Glutamatergic neuron (in vitro differentiated cells): ENCODE measurements around the gene FPR3. TPM values are rescaled to one million over a fixed set of nuclear protein-coding genes. Genes with fewer than 3 reads are reported as not detected.

ENCODE experiments used
- DNase-seq: peaks from one replicate; pipeline ENCODE4 v3.0.0; 2022
- H3K27ac Mint-ChIP-seq: one replicate; pipeline ENCODE4 v1.8.0; 2020; ENCODE audit warnings: mild to moderate bottlenecking, mixed read lengths, inconsistent platforms; ENCODE audit not compliant: unreplicated experiment
- H3K27me3 Mint-ChIP-seq: one replicate; pipeline ENCODE4 v1.8.0; 2020; ENCODE audit warnings: mild to moderate bottlenecking, moderate library complexity, mixed read lengths, inconsistent platforms; ENCODE audit not compliant: unreplicated experiment
- H3K36me3 Mint-ChIP-seq: one replicate; pipeline ENCODE4 v1.8.0; 2020; ENCODE audit warnings: mild to moderate bottlenecking, mixed read lengths, inconsistent platforms; ENCODE audit not compliant: unreplicated experiment
- H3K4me1 Mint-ChIP-seq: one replicate; pipeline ENCODE4 v1.8.0; 2020; ENCODE audit warnings: mild to moderate bottlenecking, low read depth, mixed read lengths, inconsistent platforms; ENCODE audit not compliant: unreplicated experiment
- H3K4me3 Mint-ChIP-seq: one replicate; pipeline ENCODE4 v1.8.0; 2020; ENCODE audit warnings: mild to moderate bottlenecking, mixed read lengths, inconsistent platforms; ENCODE audit not compliant: unreplicated experiment
- H3K9me3 Mint-ChIP-seq: one replicate; pipeline ENCODE4 v1.8.0; 2020; ENCODE audit warnings: mild to moderate bottlenecking, moderate library complexity, mixed read lengths, inconsistent platforms; ENCODE audit not compliant: unreplicated experiment
- total RNA-seq: library from RNA; stranded (reverse); fragmentation: NEBNext Ultra II Directional; extraction: Animal tissue kit (Norgen Biotek cat#: 25700); gene quantifications from one replicate; pipeline ENCODE4 v1.2.1, GENCODE V29; 2021; ENCODE audit not compliant: unreplicated experiment
- TF ChIP-seq, protein P1 (sequence below): fragments of 200-600 bp; sonication (generic); IDR thresholded peaks from one replicate; pipeline ENCODE4 v1.5.0; 2021; ENCODE audit not compliant: partially characterized antibody, unreplicated experiment

FPR3 gene
- total RNA-seq, 1 donor from 2014 or later, result not detected

DNA sequence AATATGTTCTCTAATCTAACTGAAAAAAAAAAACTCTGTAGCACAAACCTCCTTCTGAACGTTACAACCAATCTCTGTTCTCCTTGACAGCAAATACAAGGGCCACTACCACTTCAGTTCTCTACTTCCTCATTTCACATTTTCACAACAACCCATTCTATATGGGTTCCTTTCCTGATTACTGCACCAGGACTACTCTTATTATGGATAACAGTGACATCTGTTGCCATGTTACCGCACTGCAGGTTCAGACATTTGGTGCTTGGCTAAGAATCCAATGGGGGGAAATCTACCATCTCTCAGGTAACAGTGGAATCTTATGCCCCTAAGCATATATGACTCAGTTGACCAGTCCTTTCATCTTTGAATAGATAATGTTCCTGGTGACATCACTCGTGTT is 11.6 kb upstream of the FPR3 start:
- Mint-ChIP-seq H3K4me3 (no peak overlapping the region), H3K27ac (no peak overlapping the region), H3K4me1 (no peaks in the 10 kb centered on the region), H3K36me3 (no peaks in the 10 kb centered on the region), H3K27me3 (no peaks in the 10 kb centered on the region), H3K9me3 (no peaks in the 10 kb centered on the region)
- DNase-seq, result no peak
- TF ChIP-seq, protein P1, sequence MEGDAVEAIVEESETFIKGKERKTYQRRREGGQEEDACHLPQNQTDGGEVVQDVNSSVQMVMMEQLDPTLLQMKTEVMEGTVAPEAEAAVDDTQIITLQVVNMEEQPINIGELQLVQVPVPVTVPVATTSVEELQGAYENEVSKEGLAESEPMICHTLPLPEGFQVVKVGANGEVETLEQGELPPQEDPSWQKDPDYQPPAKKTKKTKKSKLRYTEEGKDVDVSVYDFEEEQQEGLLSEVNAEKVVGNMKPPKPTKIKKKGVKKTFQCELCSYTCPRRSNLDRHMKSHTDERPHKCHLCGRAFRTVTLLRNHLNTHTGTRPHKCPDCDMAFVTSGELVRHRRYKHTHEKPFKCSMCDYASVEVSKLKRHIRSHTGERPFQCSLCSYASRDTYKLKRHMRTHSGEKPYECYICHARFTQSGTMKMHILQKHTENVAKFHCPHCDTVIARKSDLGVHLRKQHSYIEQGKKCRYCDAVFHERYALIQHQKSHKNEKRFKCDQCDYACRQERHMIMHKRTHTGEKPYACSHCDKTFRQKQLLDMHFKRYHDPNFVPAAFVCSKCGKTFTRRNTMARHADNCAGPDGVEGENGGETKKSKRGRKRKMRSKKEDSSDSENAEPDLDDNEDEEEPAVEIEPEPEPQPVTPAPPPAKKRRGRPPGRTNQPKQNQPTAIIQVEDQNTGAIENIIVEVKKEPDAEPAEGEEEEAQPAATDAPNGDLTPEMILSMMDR, result no peak

DNA sequence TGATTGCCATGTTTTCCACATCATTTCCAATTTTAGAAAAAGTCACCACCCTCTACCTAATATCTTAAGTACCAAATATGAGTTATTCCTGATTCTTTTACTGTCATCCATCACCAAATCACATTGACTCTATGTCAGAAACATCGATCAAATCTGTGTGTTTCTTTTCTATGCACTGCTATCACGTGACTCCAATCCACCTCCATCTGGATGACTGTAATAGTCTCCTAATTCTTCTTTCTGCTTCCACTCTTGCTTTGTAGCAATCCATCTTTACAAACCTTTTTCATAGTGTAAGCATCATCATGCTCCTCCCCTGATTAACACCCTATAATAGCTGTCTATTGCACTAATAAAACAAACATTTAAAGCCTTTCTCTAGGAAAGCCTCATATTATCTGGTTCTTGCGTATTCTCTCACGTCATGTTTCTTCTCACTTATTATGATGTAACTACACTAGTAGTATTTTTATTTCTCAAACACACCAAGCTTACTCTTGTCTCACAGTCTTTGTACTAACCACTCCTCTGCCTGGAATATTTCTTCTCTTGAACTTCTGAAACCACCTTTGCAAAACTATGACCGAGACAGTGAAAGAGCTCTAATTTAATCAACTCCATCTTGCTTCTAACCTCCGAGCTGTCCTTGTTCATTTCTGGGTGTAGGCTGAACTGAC is 10.7 kb upstream of the FPR3 start:
- H3K4me3 Mint-ChIP-seq, result no peak overlapping the region
- H3K4me1 Mint-ChIP-seq, result no peaks in the 10 kb centered on the region
- no peaks in the 10 kb centered on the region for H3K36me3 Mint-ChIP-seq
- TF ChIP-seq, protein P1, result no peak
- no peak for DNase-seq
- no peaks in the 10 kb centered on the region for H3K27me3 Mint-ChIP-seq
- H3K9me3 Mint-ChIP-seq, result no peaks in the 10 kb centered on the region
- no peak overlapping the region for H3K27ac Mint-ChIP-seq

DNA sequence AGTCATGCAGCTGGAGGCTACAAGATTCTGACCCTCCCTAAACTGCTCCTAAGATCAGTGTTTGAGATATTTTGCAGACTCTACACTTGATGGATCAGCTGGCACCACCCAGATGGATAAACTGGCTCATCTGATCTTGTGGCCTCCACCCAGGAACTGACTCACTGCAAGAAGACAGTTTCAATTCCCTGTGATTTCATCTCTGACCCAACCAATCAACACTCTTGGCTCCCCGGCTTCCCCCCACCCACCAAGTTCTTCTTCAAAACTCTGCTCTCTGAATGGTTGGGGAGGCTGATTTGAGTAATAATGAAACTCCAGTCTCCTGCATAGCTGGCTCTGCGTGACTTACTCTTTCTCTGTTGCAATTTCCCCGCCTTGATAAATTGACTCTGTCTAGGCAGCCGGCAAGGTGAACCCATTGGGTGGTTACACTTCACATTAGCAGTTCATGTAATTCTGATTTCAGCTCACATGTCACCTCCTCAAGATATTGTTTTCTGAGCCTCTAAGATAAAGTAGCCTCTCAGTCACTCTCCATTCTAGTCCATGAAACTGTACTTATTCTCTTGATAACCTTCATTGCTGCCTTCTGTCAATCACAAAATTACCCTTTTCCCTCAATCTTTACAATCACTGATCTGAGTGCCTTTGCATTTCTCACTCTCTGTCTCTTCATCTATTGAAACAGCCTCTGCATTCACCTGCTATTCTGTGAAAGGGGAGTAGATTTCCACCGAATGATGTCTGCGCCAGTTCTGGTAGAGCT is 9.9 kb upstream of the FPR3 start:
- Mint-ChIP-seq H3K36me3 (no peaks in the 10 kb centered on the region), H3K27me3 (no peaks in the 10 kb centered on the region), H3K27ac (no peak overlapping the region), H3K4me1 (no peaks in the 10 kb centered on the region), H3K4me3 (no peak overlapping the region), H3K9me3 (no peaks in the 10 kb centered on the region)
- TF ChIP-seq, protein P1, result no peak
- no peak for DNase-seq

DNA sequence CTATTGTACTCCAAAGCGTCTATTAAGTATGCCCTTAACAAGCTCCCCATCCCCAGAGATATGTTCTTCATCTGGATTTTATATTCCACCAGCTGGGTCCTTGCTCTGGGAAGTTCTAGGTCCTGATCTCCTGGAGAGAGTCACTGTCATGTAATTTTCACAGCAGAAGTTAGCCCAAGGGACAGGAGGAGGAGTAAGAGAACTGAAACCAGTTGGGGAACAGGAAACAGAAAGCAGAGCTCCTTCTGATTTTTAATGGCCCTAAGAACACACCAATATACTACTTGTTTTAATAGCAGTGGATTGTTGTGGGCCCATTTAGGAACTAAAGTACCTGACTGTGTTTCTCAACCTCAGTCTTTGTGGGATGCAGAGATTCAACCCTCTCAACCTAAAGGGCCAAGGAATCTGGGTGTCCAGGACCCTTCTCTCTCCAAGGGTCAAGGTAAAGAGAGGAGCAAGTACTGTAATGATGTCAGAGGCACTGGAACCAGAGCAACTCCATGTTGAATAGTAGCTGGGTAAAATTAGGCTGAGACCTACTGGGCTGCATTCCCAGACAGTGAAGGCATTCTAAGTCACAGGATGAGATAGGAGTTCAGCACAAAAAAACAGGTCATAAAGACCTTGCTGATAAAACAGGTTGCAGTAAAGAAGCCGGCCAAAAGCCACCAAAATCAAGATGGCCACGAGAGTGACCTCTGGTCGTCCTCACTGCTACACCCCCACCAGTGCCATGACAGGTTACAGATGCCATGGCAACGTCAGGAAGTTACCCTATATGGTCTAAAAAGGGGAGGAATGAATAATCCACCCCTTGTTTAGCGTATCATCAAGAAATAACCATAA is 8.1 kb upstream of the FPR3 start:
- no peak for DNase-seq
- peaks cover 2% of the 10 kb centered on the region for H3K9me3 Mint-ChIP-seq
- TF ChIP-seq, protein P1, result no peak
- H3K27me3 Mint-ChIP-seq, result no peaks in the 10 kb centered on the region
- H3K27ac Mint-ChIP-seq, result no peak overlapping the region
- H3K4me1 Mint-ChIP-seq, result no peaks in the 10 kb centered on the region
- H3K36me3 Mint-ChIP-seq, result no peaks in the 10 kb centered on the region
- no peak overlapping the region for H3K4me3 Mint-ChIP-seq
